ENCODE measurements around the gene PACSIN2. TPM values are rescaled to one million over a fixed set of nuclear protein-coding genes. Genes with fewer than 3 reads are reported as not detected.

Gene PACSIN2
- total RNA-seq, 1 experiment from 2014 or later = 70.5 TPM

- TF ChIP-seq ZSCAN18 (CRISPR knock-in tag; IDR thresholded peaks at IDR 0.05) (no peak), ATF2 (CRISPR knock-in tag; IDR thresholded peaks at IDR 0.05; ENCODE audit: borderline replicate concordance, low read depth) (no peak), ZNF532 (CRISPR knock-in tag; IDR thresholded peaks at IDR 0.05; ENCODE audit: borderline replicate concordance) (no peak)
Observed at GRCh38 chr22:43044290-43044712, 29.4 kb upstream of the PACSIN2 start (continued).

- Mint-ChIP-seq H3K36me3 (no peaks in the 10 kb centered on the region), H3K27ac (peak overlapping the region; percentile 55), H3K4me1 (peaks cover 6% of the 10 kb centered on the region; the same call in 1 of the 2 replicates), H3K4me3 (no peak overlapping the region), H3K9me3 (no peaks in the 10 kb centered on the region), H3K27me3 (ENCODE audit: low read depth) (no peaks in the 10 kb centered on the region; the same call in 1 of the 2 replicates)
- CTCF ChIA-PET = interaction anchor here (0.7 to 1.6 kb wide), 4 partner anchors 8 to 175 kb away, joined by 3 to 5 read pairs (median 4); no protein-coding TSS in a partner anchor
- POLR2A ChIA-PET = interaction anchor here (1.1 kb wide), 1 partner anchor 27 kb away, joined by 4 read pairs; the partner anchor contains the start of gene PACSIN2
- TF ChIP-seq SOX15 (CRISPR knock-in tag; IDR thresholded peaks at IDR 0.05) = no peak
- TF ChIP-seq NFE2L1 (CRISPR knock-in tag; IDR thresholded peaks at IDR 0.05) = no peak
- no peak for TF ChIP-seq PRRX2 (CRISPR knock-in tag; IDR thresholded peaks at IDR 0.05)
- TF ChIP-seq AR (CRISPR knock-in tag; IDR thresholded peaks at IDR 0.05) = no peak
- no peak for TF ChIP-seq ZNF532 (CRISPR knock-in tag; IDR thresholded peaks at IDR 0.05; ENCODE audit: borderline replicate concordance)
- TF ChIP-seq TEAD4 (CRISPR knock-in tag; IDR thresholded peaks at IDR 0.05) = no peak
- TF ChIP-seq ATF6 (CRISPR knock-in tag; IDR thresholded peaks at IDR 0.05) = no peak
- no peak for TF ChIP-seq FOXJ3 (CRISPR knock-in tag; IDR thresholded peaks at IDR 0.05; ENCODE audit: borderline replicate concordance)
- no peak for TF ChIP-seq ATF1 (CRISPR knock-in tag; IDR thresholded peaks at IDR 0.05)
- TF ChIP-seq RORB (CRISPR knock-in tag; IDR thresholded peaks at IDR 0.05) = no peak
- TF ChIP-seq PRDM15 (CRISPR knock-in tag; IDR thresholded peaks at IDR 0.05) = no peak
- ATAC-seq = no peak
- DNase-seq (ENCODE audit: low spot score) = no peak
Observed at GRCh38 chr22:43042101-43042780, 27.3 kb upstream of the PACSIN2 start.
